Inflammatory macrophage (primary cell): ENCODE measurements around the gene FARP1.

Experiments
- DNase-seq, 2 donors: peaks; one replicate each; pipeline ENCODE4 v3.0.0-alpha.2; 2020 to 2022

FARP1 gene

GRCh38 chr13:98312606-98313005 lies 169.7 kb downstream of the FARP1 start:
- DNase-seq = no peak

DNA sequence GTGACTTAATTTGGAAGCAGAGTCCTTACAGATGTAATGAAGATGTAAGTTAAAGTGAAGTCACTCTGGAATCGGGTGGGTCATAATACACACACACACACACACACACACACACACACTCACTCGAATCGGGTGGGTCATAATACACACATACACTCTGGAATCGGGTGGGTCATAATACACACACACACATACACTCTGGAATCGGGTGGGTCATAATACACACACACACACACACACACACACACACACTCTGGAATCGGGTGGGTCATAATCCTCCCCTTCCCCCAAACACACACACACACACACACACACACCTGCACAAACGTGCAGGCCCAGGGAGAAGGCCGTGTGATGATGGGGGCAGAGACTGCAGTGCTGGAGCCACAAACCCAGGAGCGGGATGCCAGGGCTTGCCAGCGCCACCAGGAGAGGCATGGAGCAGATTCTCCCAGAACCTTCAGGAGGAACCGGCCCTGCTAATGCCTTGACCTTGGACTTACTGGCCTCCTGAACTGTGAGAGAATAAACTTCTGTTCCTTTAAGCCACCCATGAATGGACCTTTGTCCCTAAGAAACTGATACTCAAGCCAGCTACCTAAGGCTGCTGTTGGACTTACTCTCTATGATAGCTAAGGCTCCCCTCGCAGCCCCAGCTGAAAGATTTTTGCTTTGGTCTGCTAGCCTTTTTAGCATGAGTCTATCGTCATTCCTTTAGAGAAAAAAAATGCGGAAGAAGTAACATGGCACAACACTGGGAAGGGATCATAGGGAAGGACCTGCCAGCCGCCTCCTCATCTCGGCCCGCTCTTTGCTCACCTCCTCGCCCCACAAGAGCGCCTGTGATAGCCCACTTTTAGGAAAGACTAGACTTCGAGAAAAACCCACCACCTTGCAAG lies 170.4 kb downstream of the FARP1 start:
- DNase-seq = no peak

GRCh38 chr13:98313922-98314292 lies 171.0 kb downstream of the FARP1 start:
- DNase-seq = no peak

DNA sequence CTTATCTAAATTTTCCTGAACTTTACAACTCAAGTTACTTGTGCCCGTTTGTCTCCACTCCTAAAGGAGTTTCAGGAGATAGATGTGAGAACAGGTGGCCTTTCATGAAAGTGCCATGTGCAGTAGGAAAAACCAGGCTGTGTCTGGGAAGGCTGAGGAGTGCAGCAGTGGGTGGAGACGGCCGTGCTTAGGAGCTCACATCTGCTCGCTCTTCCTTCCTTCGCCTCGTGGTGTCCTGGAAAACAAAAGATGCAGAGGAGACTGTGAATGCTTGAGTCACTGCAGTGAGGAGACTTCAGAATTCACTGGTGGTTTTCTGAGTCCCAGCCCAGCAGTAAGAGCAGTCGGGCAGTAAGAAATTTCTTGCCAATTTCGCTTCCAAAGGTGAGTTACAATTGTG lies 172.6 kb downstream of the FARP1 start:
- DNase-seq = no peak

DNA sequence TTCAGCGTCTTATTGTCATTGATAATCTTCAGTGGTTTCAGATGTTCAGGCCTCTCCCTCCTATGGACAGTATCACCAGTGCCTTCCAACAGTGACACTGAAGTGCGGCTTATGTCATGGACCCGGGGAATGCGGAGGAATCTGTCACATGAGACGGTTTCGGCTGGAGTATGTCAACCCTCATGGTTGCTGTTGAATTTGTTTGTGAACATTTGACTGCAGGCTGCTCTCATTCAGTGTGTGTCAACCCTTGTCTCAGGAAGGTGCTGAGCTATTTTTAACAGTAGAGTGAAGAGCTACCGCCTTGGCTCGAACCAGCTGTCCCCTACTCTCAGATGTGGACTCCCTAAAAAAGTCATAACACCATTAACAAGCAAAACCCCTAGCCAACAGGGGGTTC lies 173.0 kb downstream of the FARP1 start:
- no peak for DNase-seq

DNA sequence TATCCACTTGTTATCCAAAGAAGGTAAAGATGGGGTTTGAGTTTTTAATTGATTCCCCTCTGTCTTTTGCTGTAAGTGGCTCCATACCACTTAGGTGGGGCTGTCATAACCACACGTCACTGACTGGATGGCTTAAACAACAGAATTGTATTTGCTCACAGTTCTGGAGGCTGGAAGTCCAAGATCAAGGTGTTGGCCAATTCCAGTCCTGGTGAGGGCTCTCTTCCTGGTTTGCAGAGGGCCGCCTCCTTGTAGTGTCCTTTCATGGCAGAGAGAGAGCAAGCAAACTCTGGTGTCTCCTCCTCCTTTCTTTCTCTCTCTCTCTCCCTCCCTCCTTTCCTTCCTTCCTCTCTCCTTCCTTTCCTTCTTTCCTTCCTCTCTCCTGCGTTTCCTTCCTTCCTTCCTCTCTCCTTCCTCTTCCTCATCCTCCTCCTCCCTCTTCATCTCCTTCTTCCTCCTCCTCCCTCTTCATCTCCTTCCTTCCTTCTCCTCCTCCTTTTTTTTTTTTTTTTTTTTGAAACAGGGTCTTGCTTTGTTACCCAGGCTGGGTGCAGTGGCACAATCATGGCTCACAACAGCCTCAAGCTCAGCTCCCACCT lies 174.8 kb downstream of the FARP1 start:
- DNase-seq = no peak

- DNase-seq = no peak
Observed at GRCh38 chr13:98318263-98318878, 175.5 kb downstream of the FARP1 start.

DNA sequence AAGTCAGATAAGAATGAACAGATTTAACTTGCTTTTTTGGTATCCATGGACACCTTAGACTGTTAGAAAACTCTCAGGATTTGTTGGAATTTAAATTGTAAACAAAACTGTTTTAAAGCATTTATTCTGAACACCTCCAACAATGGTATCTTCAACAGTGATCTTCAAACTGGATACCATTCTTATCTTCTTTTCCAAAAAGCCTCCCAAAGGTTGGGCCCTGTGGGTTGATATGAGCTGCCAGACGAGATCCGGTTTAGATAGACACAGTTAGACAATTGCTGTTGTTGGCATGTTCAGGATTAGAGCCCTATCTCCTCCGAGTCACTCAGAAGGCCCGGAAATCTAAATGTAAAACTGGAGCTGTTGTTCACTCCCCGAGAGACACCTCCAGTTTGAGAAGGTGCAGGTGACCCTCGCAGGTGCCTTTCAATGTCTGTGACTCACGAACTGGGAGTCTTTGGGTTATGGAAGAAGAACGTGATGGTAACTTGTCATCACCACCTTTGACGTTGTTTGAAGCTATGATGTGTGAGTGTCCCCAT lies 177.7 kb downstream of the FARP1 start:
- DNase-seq = no peak

GRCh38 chr13:98321395-98321794 lies 178.5 kb downstream of the FARP1 start:
- DNase-seq = no peak

DNA sequence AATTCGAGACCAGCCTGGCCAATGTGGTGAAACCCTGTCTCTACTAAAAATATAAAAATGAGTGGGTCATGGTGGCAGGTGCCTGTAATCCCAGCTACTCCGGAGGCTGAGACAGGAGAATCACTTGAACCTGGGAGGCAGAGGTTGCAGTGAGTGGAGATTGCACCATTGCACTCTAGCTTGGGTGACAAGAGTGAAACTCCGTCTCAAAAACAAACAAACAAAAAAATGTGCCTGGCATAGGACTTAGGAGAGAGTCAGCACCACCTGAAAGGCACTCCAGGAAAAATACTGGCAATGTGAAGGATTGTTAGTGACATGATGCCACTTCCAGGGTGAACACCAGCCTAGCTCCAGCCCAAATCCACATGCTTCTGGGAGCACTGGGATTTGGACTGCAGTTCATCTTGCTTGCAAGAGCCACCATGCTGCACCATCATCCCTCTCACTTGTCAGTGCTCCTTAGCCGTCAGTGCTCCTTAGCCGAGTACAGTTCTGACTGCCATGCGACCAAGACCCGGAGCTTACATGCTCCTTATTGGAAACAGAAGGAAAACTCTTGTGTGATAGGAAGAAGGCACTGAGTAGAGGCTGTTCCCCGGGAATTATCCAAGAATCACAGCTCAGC lies 179.3 kb downstream of the FARP1 start:
- no peak for DNase-seq

- DNase-seq = no peak
Observed at GRCh38 chr13:98324105-98324504, 181.2 kb downstream of the FARP1 start.

- DNase-seq = no peak
Observed at GRCh38 chr13:98325724-98326123, 182.8 kb downstream of the FARP1 start.

DNA sequence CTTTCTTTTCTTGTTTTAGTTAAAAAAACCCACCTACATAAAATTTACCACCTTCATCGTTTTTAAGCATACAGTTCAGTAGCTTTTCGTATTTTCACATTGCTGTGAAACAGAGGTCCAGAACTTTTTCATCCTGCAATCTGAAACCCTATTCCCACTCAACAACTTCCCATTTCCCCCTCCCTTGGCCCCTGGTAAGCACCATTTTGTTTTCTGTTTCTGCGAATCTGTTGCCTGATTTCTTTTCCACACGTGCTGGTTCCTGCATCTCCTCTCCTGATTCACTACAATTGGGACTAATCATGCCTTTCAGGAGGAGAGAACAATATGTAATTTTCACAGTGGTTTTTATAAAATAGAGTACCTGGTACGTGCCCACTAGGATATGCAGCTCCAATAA lies 183.4 kb downstream of the FARP1 start:
- no peak for DNase-seq

- no peak for DNase-seq
Observed at GRCh38 chr13:98327371-98328270, 184.7 kb downstream of the FARP1 start.

DNA sequence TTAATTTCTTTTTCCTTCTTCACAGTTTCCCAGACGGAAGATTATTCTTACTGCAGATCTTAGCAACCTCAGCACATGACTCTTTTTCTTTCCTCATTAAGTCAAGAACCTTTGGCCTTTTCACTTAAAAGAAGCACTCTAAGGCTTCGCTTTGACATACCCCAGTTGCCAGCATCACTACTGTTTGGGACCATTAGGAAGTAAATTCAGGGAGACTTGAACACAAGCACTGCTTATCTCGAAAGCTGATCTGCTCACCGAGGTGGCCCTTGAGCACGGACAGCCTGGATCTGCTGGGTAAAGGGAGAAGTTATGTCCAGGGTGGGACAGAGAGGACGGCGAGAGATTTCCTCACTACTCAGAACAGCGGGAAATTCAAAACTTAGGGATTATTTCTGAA lies 185.6 kb downstream of the FARP1 start:
- no peak for DNase-seq

- no peak for DNase-seq
Observed at GRCh38 chr13:98332222-98332621, 189.3 kb downstream of the FARP1 start.

DNA sequence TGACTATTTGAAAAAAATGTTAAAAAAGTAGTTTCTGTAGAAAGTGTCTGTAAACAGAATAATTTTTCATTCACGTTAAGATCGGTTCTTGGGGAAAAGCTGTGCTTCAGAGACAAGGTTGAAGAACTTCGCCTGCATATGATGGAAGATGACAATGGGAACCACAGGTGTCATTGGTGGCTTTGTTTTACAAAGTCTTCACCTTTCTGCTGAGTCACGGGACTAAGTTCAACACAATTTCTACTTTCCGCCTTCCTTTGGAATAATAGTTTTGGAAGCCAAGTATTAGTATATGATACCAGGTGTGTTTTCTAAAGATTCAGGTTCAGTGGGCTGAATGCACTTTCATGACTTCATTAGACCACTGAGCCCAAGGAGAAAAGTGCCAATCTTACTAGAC lies 189.8 kb downstream of the FARP1 start:
- no peak for DNase-seq

DNA sequence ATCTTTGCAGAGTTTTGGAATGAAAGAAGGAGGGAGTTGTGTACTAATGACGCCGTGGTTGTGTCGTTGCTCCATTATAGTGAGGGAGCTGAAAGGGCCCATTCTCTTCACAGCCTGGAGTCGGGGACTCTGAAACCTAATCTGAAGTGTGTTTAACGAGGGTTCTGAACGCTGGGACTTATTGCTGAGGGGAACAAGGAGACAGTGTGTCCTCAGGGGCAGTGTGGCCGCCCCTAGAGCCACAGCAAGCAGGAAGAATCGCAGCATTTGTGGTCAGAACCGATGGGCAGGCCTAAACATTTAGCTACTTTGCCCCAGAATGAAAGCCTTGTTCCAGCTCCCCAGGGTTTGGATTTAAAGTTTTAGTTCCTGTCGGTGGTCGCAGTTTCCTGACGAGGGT lies 190.6 kb downstream of the FARP1 start:
- DNase-seq = no peak

- DNase-seq = no peak
Observed at GRCh38 chr13:98334620-98335205, 191.8 kb downstream of the FARP1 start.

- DNase-seq = no peak
Observed at GRCh38 chr13:98335721-98336120, 192.8 kb downstream of the FARP1 start.

GRCh38 chr13:98338310-98338709 lies 195.4 kb downstream of the FARP1 start:
- no peak for DNase-seq
